Measurements from ENCODE around the gene MON2. TPM values are rescaled to one million over a fixed set of nuclear protein-coding genes. Genes with fewer than 3 reads are reported as not detected.

MON2 gene
- total and polyA plus RNA-seq, 10 of the 15 experiments (the other 5 are each of a cell fraction or from before 2014, with no cell fraction given) = 5.4 to 34.3 (median 23.4) TPM

GRCh38 chr12:62588916-62589315 is 122.3 kb downstream of the MON2 start:
- in situ Hi-C loops (cut with MboI) = no loop called here
- Histone ChIP-seq H3K79me2 (ENCODE audit: control insufficient read depth, insufficient read depth, low read length) (no peaks in the 10 kb centered on the region), H3K9me3 (replicated peaks; ENCODE audit: control insufficient read depth, insufficient read depth, low read length) (no peaks in the 10 kb centered on the region), H3K9ac (ENCODE audit: control insufficient read depth, insufficient read depth, low read length) (no peak overlapping the region), H3K27me3 (replicated peaks in 1 of 2; ENCODE audit: control insufficient read depth in 2 of 2, insufficient read depth in 2 of 2, low read length in 1 of 2) (no peaks in the 10 kb centered on the region), H3K4me3 (no peak overlapping the region), H3K27ac (ENCODE audit: control insufficient read depth, insufficient read depth) (no peak overlapping the region), H3K4me1 (ENCODE audit: control insufficient read depth, insufficient read depth, low read length) (no peaks in the 10 kb centered on the region), H3K4me2 (ENCODE audit: control insufficient read depth, insufficient read depth) (no peak overlapping the region), H3K36me3 (ENCODE audit: control insufficient read depth in 2 of 2, insufficient read depth in 2 of 2, low read length in 1 of 2) (peaks cover 0 to 6% of the 10 kb centered on the region in 2 experiments; a peak in 1 of 4 replicates), H4K20me1 (ENCODE audit: control insufficient read depth, insufficient read depth) (no peaks in the 10 kb centered on the region), H2AFZ (ENCODE audit: control insufficient read depth, low read depth, low read length) (no peak overlapping the region)
- no TSS peak for BruUV-seq (replicated peaks)
- SMC1A ChIA-PET (ENCODE audit: uncharacterized antibody, unreplicated experiment) = interaction anchor here (1.0 kb wide), 1 partner anchor 10 kb away, joined by 3 read pairs; no protein-coding TSS in a partner anchor
- FAIRE-seq (no peak), ATAC-seq (no peak), DNase-seq (ENCODE audit: low read depth, low spot score) (no peak)
- RAD21 ChIA-PET (ENCODE audit: unreplicated experiment) = no interaction called here
- WGBS (ENCODE audit: insufficient coverage, insufficient replicate concordance, low lambda C conversion rate, missing lambda C conversion rate) = 100% methylated on average over 1 of the region's 1 CpG
- CTCF ChIA-PET = interaction anchor here (0.9 to 2.3 kb wide), 3 partner anchors 10 to 209 kb away, joined by 3 to 8 read pairs (median 8); no protein-coding TSS in a partner anchor
- intact Hi-C loops (cut with micrococcal nuclease; ENCODE audit: unreplicated experiment) = no loop called here
- POLR2A ChIA-PET = interaction anchor here (0.6 kb wide), 2 partner anchors 93 to 100 kb away, joined by 3 read pairs; no protein-coding TSS in a partner anchor
- no peak for TF ChIP-seq NBN (IDR thresholded peaks at IDR 0.05)
- TF ChIP-seq IKZF2 (IDR thresholded peaks at IDR 0.05) = no peak
- TF ChIP-seq REST (IDR thresholded peaks at IDR 0.05; ENCODE audit: low read depth, low read length) = no peak
- no peak for TF ChIP-seq ELK1 (IDR thresholded peaks at IDR 0.05; ENCODE audit: low read depth, low read length)
